ENCODE results near the gene HIP1.

DNA sequence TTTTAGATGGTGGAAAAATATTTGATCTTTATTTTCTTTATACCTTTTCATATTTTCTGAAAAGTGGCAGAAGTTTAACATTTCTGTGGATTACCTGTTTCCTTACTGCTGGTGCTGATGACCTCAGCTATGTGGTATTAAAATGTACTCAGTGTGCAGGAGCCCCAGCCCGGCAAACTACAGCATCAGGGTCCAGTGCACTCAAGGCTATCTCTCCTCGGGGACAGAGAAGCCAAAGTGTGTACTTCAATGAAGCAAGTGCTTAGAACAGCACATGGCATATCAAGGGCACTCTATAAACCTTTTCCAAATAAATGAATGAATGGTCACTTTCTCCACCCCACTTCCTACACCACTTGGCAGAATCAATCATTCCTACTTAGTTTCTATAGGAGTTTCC, 111.8 kb downstream of the HIP1 start:
- TF ChIP-seq, protein P1, sequence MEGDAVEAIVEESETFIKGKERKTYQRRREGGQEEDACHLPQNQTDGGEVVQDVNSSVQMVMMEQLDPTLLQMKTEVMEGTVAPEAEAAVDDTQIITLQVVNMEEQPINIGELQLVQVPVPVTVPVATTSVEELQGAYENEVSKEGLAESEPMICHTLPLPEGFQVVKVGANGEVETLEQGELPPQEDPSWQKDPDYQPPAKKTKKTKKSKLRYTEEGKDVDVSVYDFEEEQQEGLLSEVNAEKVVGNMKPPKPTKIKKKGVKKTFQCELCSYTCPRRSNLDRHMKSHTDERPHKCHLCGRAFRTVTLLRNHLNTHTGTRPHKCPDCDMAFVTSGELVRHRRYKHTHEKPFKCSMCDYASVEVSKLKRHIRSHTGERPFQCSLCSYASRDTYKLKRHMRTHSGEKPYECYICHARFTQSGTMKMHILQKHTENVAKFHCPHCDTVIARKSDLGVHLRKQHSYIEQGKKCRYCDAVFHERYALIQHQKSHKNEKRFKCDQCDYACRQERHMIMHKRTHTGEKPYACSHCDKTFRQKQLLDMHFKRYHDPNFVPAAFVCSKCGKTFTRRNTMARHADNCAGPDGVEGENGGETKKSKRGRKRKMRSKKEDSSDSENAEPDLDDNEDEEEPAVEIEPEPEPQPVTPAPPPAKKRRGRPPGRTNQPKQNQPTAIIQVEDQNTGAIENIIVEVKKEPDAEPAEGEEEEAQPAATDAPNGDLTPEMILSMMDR (CRISPR knock-in tag; IDR thresholded peaks at IDR 0.05) = no peak
- TF ChIP-seq CHD4 (IDR thresholded peaks at IDR 0.05; ENCODE audit: borderline replicate concordance, low read length) = no peak
- no peak for TF ChIP-seq POLR2AphosphoS2 (IDR thresholded peaks at IDR 0.05; ENCODE audit: low read depth, low read length)
- no peak for TF ChIP-seq SMC3 (IDR thresholded peaks at IDR 0.05; ENCODE audit: low read length)
- no peak for TF ChIP-seq HMGXB3 (CRISPR knock-in tag; IDR thresholded peaks at IDR 0.05; ENCODE audit: borderline replicate concordance)
- TF ChIP-seq TBX3 (IDR thresholded peaks at IDR 0.05; ENCODE audit: borderline replicate concordance) = no peak
- no peak for TF ChIP-seq ZNF121 (CRISPR knock-in tag; IDR thresholded peaks at IDR 0.05)
- TF ChIP-seq CCAR2 (optimal IDR thresholded peaks at IDR 0.05; ENCODE audit: low read depth, low read length) = no peak
- TF ChIP-seq TCF7L2 (IDR thresholded peaks at IDR 0.05; ENCODE audit: low read depth, low read length) = no peak
- TF ChIP-seq ZFP36L1 (CRISPR knock-in tag; IDR thresholded peaks at IDR 0.05) = no peak
- TF ChIP-seq PHF8 (CRISPR knock-in tag; IDR thresholded peaks at IDR 0.05) = no peak
- TF ChIP-seq, protein P2, sequence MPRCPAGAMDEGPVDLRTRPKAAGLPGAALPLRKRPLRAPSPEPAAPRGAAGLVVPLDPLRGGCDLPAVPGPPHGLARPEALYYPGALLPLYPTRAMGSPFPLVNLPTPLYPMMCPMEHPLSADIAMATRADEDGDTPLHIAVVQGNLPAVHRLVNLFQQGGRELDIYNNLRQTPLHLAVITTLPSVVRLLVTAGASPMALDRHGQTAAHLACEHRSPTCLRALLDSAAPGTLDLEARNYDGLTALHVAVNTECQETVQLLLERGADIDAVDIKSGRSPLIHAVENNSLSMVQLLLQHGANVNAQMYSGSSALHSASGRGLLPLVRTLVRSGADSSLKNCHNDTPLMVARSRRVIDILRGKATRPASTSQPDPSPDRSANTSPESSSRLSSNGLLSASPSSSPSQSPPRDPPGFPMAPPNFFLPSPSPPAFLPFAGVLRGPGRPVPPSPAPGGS (CRISPR knock-in tag; IDR thresholded peaks at IDR 0.05) = no peak

Measured in HepG2 (cell line).